GM21529 (cell line): Measurements from ENCODE around the gene HOXD3.

Experiments
- ATAC-seq: cut with Tn5 transposase; IDR thresholded peaks from one replicate; pipeline ENCODE4 v1.9.1; 2021; ENCODE audit not compliant: unreplicated experiment

The HOXD3 gene

DNA sequence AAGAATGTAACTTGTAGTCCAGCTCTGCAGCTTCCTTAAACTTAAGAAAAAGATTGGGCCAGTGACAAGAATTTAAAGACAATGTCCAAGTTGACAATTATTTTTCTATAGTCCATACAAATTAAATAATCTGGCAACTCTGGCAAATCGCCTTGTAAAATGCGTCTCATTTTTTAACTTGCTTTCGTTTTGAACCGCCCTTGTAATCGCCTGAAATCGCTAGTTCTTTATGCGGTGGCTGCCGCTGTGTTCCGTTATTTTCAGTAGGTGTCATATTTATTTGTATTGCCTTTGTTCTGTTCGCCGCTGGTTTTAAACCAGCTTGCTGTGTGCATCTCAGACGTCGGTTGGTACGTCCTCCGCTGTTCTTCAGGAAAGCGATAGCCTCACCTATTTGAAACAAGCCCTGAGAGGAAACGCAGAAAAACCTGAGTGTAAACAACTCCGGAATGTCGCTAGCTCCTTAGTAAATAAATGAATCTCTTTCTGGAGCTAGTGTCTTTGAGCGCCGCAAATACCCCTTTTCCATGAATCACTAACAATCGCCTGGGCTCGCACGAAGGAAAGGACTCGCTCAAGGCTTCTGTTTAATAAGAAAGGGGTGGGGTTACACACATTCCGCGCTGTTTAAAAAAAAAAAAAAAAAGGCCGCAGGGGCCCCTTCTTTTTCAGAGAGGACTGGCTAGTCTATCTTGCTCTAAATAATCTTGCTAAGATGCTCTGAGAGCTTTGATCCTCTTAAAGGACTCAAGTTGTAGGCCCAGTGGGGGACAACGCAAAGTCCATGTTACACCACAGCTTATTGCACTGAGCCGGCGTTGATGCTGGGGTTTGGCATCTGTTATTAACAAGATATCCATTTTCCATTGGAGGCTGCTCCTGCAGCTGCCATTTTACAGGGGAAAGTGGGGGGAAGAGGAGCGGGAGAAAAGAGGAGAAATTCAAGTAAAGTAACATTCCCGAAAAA, 24.6 kb upstream of the HOXD3 start:
- ATAC-seq: no peak

GRCh38 chr2:176133389-176133788, 23.7 kb upstream of the HOXD3 start:
- no peak for ATAC-seq

DNA sequence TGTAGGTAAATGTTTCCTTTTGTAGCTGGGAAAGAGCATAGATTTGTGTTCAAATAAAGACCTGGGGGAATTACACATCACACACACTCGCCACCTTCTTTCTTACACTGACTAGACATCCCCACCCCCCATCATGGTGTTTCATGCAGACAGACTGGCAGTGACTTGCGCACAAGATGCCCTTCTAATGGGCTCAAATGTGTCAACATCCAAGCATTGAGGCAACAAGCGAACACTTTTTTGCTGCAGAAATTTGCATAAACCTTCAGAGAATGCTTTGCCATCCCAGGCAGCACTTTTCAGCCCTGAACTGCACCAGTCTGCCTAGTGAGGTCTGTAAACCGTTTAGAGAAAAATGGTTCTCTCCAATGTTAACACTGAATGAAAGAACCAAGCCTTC, 23.1 kb upstream of the HOXD3 start:
- ATAC-seq: no peak

DNA sequence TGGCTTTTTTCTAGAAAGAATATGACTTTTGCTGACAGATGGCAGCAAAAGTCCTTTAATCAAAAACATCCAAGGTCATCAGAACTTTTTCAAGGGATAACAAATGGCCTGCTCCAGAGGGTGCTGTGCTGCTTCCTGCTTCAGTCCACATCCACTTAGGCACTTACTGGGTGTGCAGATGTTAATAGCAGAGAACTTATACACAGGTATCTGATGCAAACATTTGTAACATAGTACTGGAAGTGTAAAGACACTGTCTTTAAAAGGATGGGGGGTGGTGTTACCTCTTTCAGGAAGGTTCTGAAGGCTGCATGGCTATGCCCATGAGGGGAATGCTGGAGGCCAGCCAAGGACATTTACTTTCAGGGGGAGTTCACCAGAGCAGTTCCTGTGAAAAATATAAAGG, 22.1 kb upstream of the HOXD3 start:
- no peak for ATAC-seq

- ATAC-seq: no peak
Observed at GRCh38 chr2:176136374-176137251, 20.5 kb upstream of the HOXD3 start.

GRCh38 chr2:176137252-176137580, 19.9 kb upstream of the HOXD3 start:
- ATAC-seq: no peak

GRCh38 chr2:176137906-176138305, 19.2 kb upstream of the HOXD3 start:
- no peak for ATAC-seq

DNA sequence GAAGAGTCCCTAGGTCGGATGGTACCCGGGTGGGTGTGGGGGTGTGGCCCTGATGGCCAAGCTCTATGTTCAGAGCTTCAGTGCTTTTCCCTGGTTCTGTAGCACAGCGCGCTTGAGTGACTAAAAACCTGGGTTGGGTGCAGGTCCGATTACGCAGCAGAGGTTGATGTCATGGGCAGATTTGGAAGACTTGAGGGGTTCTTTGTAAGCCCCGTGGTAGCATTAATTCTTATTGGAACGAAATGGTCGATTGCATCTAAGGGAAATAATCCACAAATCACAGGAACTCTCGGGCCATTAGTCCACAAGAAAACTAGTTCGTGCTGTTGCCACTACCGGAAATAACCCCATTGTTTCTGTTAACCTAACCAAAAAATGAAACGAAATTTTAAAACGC, 18.6 kb upstream of the HOXD3 start:
- ATAC-seq: no peak

DNA sequence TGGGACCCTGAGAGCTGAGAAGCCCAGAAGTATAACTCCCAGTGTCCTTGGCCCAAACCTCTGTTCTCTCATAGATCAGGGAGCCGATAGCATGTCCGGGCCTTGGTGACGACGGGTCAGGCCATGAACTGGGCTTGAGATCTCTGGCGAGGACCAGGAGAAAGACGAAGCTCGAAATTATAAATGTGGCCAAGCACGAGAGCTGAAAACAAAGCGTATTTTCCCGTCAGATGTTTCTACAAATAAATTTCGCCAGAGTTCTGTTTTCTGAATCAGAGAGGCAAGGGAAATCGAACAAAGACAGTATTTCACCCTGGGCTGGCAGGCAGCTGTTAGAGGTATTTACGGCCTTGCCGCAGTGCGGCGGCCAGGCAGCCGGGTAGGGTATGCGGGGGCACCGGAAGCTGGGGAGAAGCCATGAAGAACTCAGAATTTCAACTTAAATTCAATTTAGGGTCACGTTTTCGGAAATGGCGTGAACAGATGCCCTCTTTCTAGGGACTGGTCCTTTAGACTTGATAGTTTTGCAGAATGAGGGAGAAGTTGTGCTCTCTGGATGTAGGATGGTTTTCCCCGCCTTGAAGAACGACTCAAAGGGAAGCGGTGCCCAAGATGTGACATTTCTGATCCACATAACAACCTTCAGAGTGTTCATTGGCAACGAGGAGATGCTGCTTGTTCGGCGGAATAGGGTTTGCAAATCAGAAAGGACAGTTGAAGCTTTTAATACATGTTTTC, 18.0 kb upstream of the HOXD3 start:
- no peak for ATAC-seq

DNA sequence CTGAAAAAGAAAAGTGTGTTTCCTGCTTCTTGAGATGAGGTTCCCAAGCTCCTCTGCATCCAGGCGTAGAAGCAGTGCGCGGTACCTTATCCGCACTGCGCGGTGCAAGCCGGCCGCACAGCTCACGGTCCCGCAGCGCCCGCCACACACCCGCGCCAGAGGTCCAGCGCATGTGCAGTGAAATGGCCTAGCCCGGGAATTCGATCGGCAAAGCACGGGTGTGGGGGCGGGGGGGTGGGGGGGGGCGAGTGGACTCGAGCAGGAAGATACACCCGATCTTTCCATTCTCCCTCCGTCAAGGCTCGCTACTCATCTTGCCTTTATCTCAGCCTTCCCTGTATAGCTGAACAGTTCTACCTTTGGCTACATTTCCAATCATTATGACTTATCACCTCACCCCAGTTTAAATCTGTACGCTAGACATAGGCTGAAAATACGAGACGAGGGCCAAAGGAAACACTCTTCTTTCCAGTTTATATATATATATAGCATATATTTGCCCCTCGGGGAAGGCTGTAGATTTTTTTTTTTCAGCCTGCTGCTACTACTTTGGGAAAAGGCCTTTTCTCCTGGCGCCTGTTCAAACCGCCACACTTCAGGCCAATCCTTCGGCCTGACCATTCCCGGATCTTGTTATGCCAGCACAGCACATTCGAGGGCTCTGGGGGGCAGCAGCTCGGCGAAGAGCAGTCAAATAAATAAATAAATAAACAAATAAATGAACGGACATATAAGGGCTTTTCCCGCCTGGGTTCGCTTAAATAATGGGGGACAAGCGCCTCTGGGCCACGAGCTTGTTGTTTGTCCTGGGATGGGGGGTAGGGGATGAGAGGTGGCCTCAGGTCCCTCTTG, 17.2 kb upstream of the HOXD3 start:
- no peak for ATAC-seq

DNA sequence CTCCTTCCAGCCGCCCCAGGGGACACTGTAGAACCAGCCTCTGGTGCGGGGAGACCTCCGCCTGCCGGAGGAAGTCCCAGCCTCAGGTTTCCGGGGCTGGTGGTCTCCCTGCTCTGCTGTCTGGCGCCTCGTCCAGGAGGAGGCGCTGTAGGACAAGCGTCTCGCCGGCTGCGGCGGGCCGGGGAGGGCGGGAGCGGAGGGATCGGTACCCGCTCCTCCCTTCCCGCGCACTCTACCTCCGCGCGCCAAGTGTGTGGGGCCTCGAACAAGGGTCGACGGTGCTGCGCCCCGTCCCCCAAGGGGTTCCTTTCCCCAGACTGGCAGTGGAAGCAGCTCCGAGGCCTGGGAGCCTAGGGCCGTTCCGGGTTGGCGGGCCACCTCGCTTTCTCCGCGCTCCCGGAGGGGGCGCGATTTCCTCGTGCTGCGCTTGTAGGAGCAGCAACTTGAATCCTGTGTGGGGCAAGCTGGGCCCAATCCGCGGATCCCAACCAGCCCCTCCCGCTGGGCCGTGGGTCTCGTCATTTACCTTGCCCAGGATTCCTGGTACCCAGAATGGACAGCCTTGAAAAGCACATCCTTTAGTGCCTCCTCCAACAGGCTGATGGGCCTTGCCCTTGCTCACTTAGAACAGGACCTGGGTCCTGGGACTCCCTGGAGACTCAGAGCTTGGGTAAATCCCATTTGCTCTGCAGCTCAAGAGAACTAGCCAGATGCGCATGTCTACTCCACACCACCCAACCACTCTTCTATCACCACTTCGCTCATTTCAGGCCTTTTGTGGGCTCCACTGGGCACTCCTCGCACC, 16.4 kb upstream of the HOXD3 start:
- ATAC-seq: peak; percentile 88

DNA sequence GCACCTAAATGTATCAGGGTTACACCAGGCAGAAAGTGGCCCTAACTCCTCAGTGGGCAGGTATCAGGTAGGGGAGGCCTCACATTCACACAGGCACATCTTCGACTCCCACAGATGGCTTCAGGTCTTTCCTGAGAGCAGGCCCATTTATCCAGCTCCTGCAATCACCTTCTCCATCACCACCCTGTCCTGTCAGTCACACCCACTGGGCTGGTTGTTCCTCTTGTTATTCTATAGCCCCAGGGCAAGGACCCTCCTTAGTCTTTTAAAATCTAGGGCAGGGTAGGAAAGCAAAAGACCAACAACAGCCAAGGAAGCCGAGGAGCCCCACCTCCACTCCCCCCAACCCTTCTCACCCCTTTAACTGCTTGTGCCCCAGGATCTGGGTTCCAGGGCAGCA, 14.8 kb upstream of the HOXD3 start:
- ATAC-seq: no peak

DNA sequence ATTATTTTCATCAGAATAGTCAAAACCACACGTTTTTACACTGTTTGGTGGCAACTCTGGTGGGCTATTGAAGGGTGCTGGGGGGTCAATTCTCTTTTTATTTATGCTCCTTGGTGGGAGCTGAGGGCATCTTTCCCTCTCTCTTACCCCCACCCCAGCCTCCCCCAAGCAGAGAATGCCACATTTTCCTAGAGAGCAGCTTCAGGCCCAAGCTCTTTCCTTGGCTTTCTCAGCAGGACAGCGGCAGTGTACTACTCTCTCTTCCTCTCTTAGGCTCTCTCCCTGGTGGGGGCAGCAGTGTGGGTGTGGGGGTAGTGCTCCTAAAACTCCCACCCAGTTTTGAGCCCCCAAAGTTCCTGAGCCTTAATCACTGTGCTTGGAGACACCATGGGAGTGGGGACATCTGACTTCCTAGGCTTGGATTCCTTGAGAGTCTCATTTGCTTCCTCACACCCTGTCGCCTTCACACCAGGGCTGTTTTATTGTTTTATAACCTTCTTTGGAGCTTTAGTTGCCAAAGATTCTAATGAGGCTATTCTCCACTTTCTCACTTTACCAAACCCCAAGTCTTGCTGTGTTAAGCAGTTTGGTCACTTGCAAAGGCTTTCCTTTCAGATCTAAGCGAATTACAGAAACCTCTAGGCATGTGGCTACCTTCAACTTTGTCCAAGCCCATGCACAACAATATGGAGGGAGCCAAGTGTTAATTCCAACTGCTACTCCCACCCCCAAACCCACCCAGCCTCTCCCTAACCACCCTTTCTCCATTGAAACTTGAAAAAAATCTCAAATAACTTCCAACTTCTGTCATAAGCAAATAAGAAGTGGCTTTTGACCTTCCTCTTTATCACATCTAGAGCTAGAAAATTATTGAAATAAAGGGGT, 11.8 kb upstream of the HOXD3 start:
- ATAC-seq: no peak

GRCh38 chr2:176146101-176146500, 11.0 kb upstream of the HOXD3 start:
- ATAC-seq: no peak

DNA sequence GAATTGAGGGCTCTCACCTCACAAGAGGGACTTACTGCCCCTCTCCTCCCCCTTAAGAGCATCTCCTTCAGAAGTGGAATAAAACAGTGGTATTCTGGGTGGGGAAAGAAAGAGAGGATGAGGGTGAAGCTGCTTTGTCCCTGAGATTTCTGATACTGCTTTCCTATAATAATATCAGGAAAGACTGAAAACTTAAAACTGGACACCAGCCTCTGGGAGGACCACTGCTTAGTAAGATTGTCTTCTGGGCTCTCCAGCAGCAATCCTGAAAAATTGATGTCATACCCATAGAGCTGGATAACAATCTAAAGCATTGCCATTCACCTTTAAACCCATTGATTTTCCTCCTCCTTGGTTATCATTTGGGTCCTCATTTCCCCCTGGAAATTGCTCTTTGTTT, 10.5 kb upstream of the HOXD3 start:
- no peak for ATAC-seq

GRCh38 chr2:176147210-176147799, 9.8 kb upstream of the HOXD3 start:
- ATAC-seq: no peak

DNA sequence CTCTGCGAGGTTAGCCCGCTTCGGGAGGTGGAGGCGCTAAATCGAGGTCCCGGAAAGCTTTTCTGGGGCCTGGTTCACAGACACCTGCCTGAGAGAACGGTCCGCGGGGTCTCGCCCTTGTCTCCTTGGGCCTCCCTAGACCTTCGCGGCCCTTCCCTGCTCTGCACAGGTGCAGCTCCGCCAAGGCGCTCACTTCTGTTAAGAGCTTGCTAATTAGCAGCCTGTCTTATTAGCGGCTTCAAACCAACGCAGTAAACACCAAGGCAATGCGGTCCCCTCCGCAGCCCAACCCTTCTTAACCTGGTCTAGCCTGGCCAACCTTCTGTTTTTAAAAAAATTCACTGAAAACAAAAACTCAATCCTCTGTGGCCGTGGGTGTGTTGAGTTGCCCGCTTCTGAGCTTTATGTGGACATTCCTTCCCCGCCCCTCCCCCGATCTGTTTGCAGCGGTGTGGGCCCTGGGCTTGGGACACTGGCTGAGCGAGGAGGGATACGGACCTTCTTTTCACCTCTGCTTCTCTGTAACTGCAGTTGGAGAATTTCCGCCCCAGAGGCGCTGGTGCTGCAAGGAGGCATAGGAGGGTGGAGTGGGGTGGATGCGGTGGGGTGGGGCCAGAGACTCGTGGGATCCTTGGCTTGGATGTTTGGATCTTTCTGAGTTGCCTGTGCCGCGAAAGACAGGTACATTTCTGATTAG, 9.2 kb upstream of the HOXD3 start:
- no peak for ATAC-seq
